WTC11 (cell line): ENCODE results near the gene CLASP1.

Source experiments
- GABPB1 ChIP-seq: sonication (generic); formaldehyde crosslinking; IDR thresholded peaks from 2 replicates; pipeline ENCODE4 v1.8.1; 2023; ENCODE audit warnings: mild to moderate bottlenecking, missing genetic modification reagents
- KAT7 ChIP-seq: sonication (generic); formaldehyde crosslinking; IDR thresholded peaks from 2 replicates; pipeline ENCODE4 v1.8.1; 2023; ENCODE audit warnings: missing genetic modification reagents, mild to moderate bottlenecking, borderline replicate concordance
- SP1 ChIP-seq: sonication (generic); formaldehyde crosslinking; conservative IDR thresholded peaks from 2 replicates; pipeline ENCODE4 v1.8.1; 2022; ENCODE audit warnings: missing genetic modification reagents
- TF ChIP-seq, protein P1 (sequence below): fragments of 200-600 bp; IDR thresholded peaks from 2 replicates; pipeline ENCODE4 v1.8.0; 2022; ENCODE audit warnings: antibody characterized with exemption
- TF ChIP-seq, protein P2 (sequence below): sonication (generic); formaldehyde crosslinking; IDR thresholded peaks from 2 replicates; pipeline ENCODE4 v1.8.1; 2023; ENCODE audit warnings: mild to moderate bottlenecking, moderate library complexity, missing genetic modification reagents

GRCh38 chr2:121545257-121545656, 104.0 kb downstream of the CLASP1 start:
- TF ChIP-seq, protein P1, sequence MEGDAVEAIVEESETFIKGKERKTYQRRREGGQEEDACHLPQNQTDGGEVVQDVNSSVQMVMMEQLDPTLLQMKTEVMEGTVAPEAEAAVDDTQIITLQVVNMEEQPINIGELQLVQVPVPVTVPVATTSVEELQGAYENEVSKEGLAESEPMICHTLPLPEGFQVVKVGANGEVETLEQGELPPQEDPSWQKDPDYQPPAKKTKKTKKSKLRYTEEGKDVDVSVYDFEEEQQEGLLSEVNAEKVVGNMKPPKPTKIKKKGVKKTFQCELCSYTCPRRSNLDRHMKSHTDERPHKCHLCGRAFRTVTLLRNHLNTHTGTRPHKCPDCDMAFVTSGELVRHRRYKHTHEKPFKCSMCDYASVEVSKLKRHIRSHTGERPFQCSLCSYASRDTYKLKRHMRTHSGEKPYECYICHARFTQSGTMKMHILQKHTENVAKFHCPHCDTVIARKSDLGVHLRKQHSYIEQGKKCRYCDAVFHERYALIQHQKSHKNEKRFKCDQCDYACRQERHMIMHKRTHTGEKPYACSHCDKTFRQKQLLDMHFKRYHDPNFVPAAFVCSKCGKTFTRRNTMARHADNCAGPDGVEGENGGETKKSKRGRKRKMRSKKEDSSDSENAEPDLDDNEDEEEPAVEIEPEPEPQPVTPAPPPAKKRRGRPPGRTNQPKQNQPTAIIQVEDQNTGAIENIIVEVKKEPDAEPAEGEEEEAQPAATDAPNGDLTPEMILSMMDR = no peak
- TF ChIP-seq SP1 (no peak), GABPB1 (CRISPR knock-in tag) (no peak), KAT7 (CRISPR knock-in tag) (no peak)
- TF ChIP-seq, protein P2, sequence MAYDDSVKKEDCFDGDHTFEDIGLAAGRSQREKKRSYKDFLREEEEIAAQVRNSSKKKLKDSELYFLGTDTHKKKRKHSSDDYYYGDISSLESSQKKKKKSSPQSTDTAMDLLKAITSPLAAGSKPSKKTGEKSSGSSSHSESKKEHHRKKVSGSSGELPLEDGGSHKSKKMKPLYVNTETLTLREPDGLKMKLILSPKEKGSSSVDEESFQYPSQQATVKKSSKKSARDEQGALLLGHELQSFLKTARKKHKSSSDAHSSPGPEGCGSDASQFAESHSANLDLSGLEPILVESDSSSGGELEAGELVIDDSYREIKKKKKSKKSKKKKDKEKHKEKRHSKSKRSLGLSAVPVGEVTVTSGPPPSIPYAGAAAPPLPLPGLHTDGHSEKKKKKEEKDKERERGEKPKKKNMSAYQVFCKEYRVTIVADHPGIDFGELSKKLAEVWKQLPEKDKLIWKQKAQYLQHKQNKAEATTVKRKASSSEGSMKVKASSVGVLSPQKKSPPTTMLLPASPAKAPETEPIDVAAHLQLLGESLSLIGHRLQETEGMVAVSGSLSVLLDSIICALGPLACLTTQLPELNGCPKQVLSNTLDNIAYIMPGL (CRISPR knock-in tag) = no peak
